GM13976 (cell line): ENCODE measurements around the gene SUCLG2.

Source experiments
- DNase-seq: peaks from one replicate; pipeline ENCODE4 v3.0.0; 2012; ENCODE audit warnings: low spot score
- CTCF ChIP-seq: IDR thresholded peaks from 2 replicates; pipeline ENCODE4 v1.5.1; 2012; ENCODE audit warnings: borderline replicate concordance, mild to moderate bottlenecking; ENCODE audit not compliant: insufficient read depth; ENCODE audit errors: extremely low read depth, missing control alignments, control extremely low read depth
- in situ Hi-C: fragments of 300-500 bp; cut with MboI; formaldehyde crosslinking; loops from one replicate; pipeline ENCODE4 v1.12.0; 2022; ENCODE audit warnings: low sequenced_read_pairs, mixed read lengths, inconsistent platforms; ENCODE audit not compliant: unreplicated experiment

The SUCLG2 gene

DNA sequence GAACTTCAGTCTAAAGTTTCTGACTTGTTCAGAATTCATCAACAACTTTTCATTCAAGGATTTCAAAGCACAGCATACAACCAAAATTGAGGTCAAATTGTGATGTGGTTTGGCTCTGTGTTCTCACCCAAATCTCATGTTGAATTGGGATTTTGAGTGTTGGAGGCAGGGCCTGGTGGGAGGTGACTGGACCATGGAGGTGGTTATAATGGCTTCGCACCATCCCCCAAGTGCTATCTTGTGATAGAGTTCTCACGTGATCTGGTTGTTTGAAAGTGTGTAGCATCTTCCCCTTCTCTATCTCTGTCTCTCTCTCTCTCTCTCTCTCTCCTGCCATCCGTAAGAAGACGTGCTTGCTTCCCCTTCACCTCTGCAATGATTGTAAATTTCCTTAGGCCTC lies 19.6 kb upstream of the SUCLG2 start:
- DNase-seq: no peak
- no peak for TF ChIP-seq CTCF
- in situ Hi-C loops: no loop called here

- no peak for TF ChIP-seq CTCF
- in situ Hi-C loops: no loop called here
- DNase-seq: no peak
Observed at GRCh38 chr3:67662733-67663132, 8.3 kb upstream of the SUCLG2 start.

- no peak for TF ChIP-seq CTCF
- no peak for DNase-seq
- in situ Hi-C loops: no loop called here
Observed at GRCh38 chr3:67661089-67661488, 6.7 kb upstream of the SUCLG2 start.

GRCh38 chr3:67657192-67657591 lies 2.8 kb upstream of the SUCLG2 start:
- in situ Hi-C loops: no loop called here
- DNase-seq: no peak
- no peak for TF ChIP-seq CTCF

GRCh38 chr3:67656614-67657013 lies 2.2 kb upstream of the SUCLG2 start:
- no peak for TF ChIP-seq CTCF
- DNase-seq: no peak
- in situ Hi-C loops: no loop called here

DNA sequence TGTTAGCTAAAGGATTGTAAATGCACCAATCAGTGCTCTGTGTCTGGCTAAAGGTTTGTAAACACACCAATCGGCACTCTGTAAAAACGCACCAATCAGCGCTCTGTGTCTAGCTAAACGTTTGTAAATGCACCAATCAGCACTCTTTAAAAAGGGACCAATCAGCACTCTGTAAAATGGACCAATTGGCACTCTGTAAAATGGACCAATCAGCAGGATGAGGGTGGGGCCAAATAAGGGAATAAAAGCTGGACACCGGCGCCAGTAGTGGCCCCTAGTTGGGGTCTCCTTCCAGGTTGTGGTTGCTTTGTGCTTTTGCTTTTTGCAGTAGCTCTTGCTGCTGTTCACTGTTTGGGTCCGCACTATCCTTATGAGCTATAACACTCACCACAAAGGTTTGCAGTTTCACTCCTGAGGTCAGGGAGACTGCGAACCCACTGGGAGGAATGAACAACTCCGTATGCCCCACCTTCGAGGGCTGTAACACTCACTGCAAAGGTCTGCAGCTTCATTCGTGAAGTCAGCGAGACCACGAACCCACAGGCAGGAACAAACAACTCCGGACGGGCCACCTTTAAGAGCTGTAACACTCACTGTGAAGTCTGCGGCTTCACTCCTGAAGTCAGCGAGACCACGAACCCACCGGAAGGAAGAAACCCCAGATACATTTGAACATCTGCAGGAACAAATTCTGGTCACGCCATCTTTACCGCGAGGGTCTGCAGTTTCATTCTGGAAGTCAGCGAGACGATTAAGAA lies 1.1 kb upstream of the SUCLG2 start:
- TF ChIP-seq CTCF: no peak
- DNase-seq: no peak
- in situ Hi-C loops: no loop called here

GRCh38 chr3:67654844-67655177 lies 399 bp upstream of the SUCLG2 start:
- TF ChIP-seq CTCF: no peak
- DNase-seq: no peak
- in situ Hi-C loops: no loop called here
